Kidney (tissue), 14 donors: ENCODE data around the gene ZNF772. TPM values are rescaled to one million over a fixed set of nuclear protein-coding genes. Genes with fewer than 3 reads are reported as not detected.

ENCODE experiments used
- DNase-seq, 5 donors: peaks; one replicate each; pipeline ENCODE4 v3.0.0-alpha.2; 2013 to 2020
- FAIRE-seq: peaks from 2 replicates; lab custom pipeline; 2012; peaks lifted over from hg19 to GRCh38; lab: Jason Lieb, UNC
- H3K27ac ChIP-seq, 2 donors: one replicate each; pipeline ENCODE4 v1.7.0; 2013; ENCODE audit warnings: low read depth in 2 of 2, low read length in 2 of 2, inconsistent platforms in 1 of 2
- H3K27me3 ChIP-seq: one replicate; pipeline ENCODE4 v1.7.1; 2013; ENCODE audit warnings: low read length, inconsistent platforms; ENCODE audit not compliant: control insufficient read depth, insufficient read depth
- H3K36me3 ChIP-seq, 3 donors: one replicate each; pipeline versions ENCODE4 v1.7.0 to v1.7.1; 2013; ENCODE audit warnings: low read length in 3 of 3, control low read depth in 1 of 3, inconsistent platforms in 1 of 3; ENCODE audit not compliant: insufficient read depth in 3 of 3, control insufficient read depth in 2 of 3
- H3K4me1 ChIP-seq, 3 donors: one replicate each; pipeline versions ENCODE4 v1.7.0 to v1.7.1; 2013; ENCODE audit warnings: low read length in 3 of 3, inconsistent platforms in 1 of 3, low read depth in 1 of 3; ENCODE audit not compliant: control insufficient read depth in 2 of 3, insufficient read depth in 2 of 3
- H3K4me3 ChIP-seq, 3 donors: one replicate each; pipeline versions ENCODE4 v1.7.0 to v1.8.1; 2013; ENCODE audit warnings: low read length in 3 of 3, control low read depth in 1 of 3, inconsistent platforms in 1 of 3
- H3K9ac ChIP-seq, 3 donors: one replicate each; pipeline versions ENCODE4 v1.7.0 to v1.7.1; 2013; ENCODE audit warnings: low read length in 3 of 3, control low read depth in 1 of 3, inconsistent platforms in 1 of 3
- H3K9me3 ChIP-seq, 3 donors: one replicate each; pipeline versions ENCODE4 v1.7.0 to v1.7.1; 2013; ENCODE audit warnings: low read length in 3 of 3, control low read depth in 1 of 3, inconsistent platforms in 1 of 3; ENCODE audit not compliant: control insufficient read depth in 2 of 3, insufficient read depth in 1 of 3
- CTCF ChIP-seq: IDR thresholded peaks from 3 replicates; pipeline ENCODE4 v1.5.1; 2012; ENCODE audit warnings: mild to moderate bottlenecking, moderate library complexity, borderline replicate concordance; ENCODE audit not compliant: insufficient read depth; ENCODE audit errors: extremely low read depth
- intact Hi-C: fragments of 100-400 bp; cut with DNase I; formaldehyde crosslinking; loops from one replicate; pipeline ENCODE4 v1.11.1; 2022
- polyA plus RNA-seq: library from polyadenylated mRNA; stranded (reverse); fragments of 350-450 nt; fragmentation: Illumina TruSeq; extraction: RNeasy Lipid Tissue Mini Kit (QIAGEN cat#74804); gene quantifications from one replicate; pipeline ENCODE4 v1.2.3, GENCODE V29; 2014; ENCODE audit warnings: low read depth, low replicate concordance; ENCODE audit not compliant: insufficient read depth
- total RNA-seq: library from RNA; stranded (reverse); fragmentation: NEBNext Ultra II Directional; extraction: Animal tissue kit (Norgen Biotek cat#: 25700); gene quantifications from one replicate; pipeline ENCODE4 v1.2.1, GENCODE V29; 2021
- donor health status: control.
- donor health status: control.
- donor health status: control.
- donor health status: control.
- donor health status: control.
- donor health status: DM: yes; HTN: yes; CAD: no.
- donor health status: Normal renal cell carcinoma (clear cell type).

Gene ZNF772
- total and polyA plus RNA-seq, 2 donors from 2014 or later: 3.1 to 20.0 TPM

GRCh38 chr19:57465680-57466381 lies 11.5 kb downstream of the ZNF772 start:
- H3K9me3 ChIP-seq: peaks cover 10 to 65% (median 21%) of the 10 kb centered on the region in 3 donors
- no peak for FAIRE-seq

GRCh38 chr19:57452307-57452706 lies 25.1 kb downstream of the ZNF772 start:
- Histone ChIP-seq H3K4me1 (no peaks in the 10 kb centered on the region), H3K9ac (no peak overlapping the region), H3K4me3 (no peak overlapping the region), H3K27ac (no peak overlapping the region), H3K27me3 (no peaks in the 10 kb centered on the region), H3K9me3 (peaks cover 0 to 20% (median 4%) of the 10 kb centered on the region in 3 donors), H3K36me3 (peaks cover 0 to 2% (median 0%) of the 10 kb centered on the region in 3 donors)
- TF ChIP-seq CTCF: no peak
- no peak for DNase-seq
- no peak for FAIRE-seq
- intact Hi-C loops: no loop called here

More at GRCh38 chr19:57465680-57466381, 11.5 kb downstream of the ZNF772 start:
- peaks cover 4 to 20% (median 5%) of the 10 kb centered on the region in 3 donors for H3K36me3 ChIP-seq
- TF ChIP-seq CTCF: no peak
- H3K4me3 ChIP-seq: peak overlapping the region in 1 of 3 donors; percentile 35
- no peak overlapping the region for H3K27ac ChIP-seq
- DNase-seq: no peak
- H3K4me1 ChIP-seq: no peaks in the 10 kb centered on the region
- H3K27me3 ChIP-seq: no peaks in the 10 kb centered on the region
- no peak overlapping the region for H3K9ac ChIP-seq
- intact Hi-C loops: no loop called here

- intact Hi-C loops: no loop called here
- no peak overlapping the region for H3K9ac ChIP-seq
- H3K4me1 ChIP-seq: no peaks in the 10 kb centered on the region
- no peak overlapping the region for H3K4me3 ChIP-seq
- H3K9me3 ChIP-seq: peaks cover 0 to 37% (median 9%) of the 10 kb centered on the region in 3 donors
- H3K27ac ChIP-seq: no peak overlapping the region
- H3K36me3 ChIP-seq: peaks cover 10 to 26% (median 22%) of the 10 kb centered on the region in 3 donors
- FAIRE-seq: no peak
- no peak for TF ChIP-seq CTCF
- H3K27me3 ChIP-seq: no peaks in the 10 kb centered on the region
- DNase-seq: no peak
Measured at GRCh38 chr19:57443121-57443696, 34.2 kb downstream of the ZNF772 start.
